H9 (cell line): Measurements from ENCODE around the gene ELP1. TPM values are rescaled to one million over a fixed set of nuclear protein-coding genes. Genes with fewer than 3 reads are reported as not detected.

ENCODE experiments used
- DNase-seq: peaks from one replicate; pipeline ENCODE4 v3.0.0-alpha.2; 2017
- H2AFZ ChIP-seq: one replicate; pipeline ENCODE4 v1.6.1; 2013; ENCODE audit warnings: mild to moderate bottlenecking, low read length, control low read depth, moderate library complexity
- H2AK5ac ChIP-seq: 2 replicates; pipeline ENCODE4 v1.6.1; 2013; ENCODE audit warnings: low read length, control low read depth, mixed read lengths; ENCODE audit not compliant: insufficient read length
- H2BK120ac ChIP-seq: one replicate; pipeline ENCODE4 v1.6.1; 2013; ENCODE audit warnings: low read depth, mild to moderate bottlenecking, low read length, control low read depth, inconsistent platforms; ENCODE audit not compliant: poor library complexity, severe bottlenecking
- H2BK12ac ChIP-seq: 2 replicates; pipeline ENCODE4 v1.6.1; 2013; ENCODE audit warnings: low read length, control low read depth, mixed read lengths, low read depth; ENCODE audit not compliant: insufficient read length
- H2BK15ac ChIP-seq: 2 replicates; pipeline ENCODE4 v1.6.1; 2013; ENCODE audit warnings: low read depth, low read length, control low read depth
- H2BK20ac ChIP-seq: one replicate; pipeline ENCODE4 v1.6.1; 2013; ENCODE audit warnings: low read depth, mild to moderate bottlenecking, low read length, control low read depth, inconsistent platforms; ENCODE audit not compliant: poor library complexity, severe bottlenecking
- H2BK5ac ChIP-seq: 2 replicates; pipeline ENCODE4 v1.6.1; 2013; ENCODE audit warnings: low read length, control low read depth, mixed read lengths; ENCODE audit not compliant: insufficient read length
- H3K14ac ChIP-seq: 2 replicates; pipeline ENCODE4 v1.6.1; 2013; ENCODE audit warnings: low read length, control low read depth; ENCODE audit not compliant: insufficient read depth
- H3K18ac ChIP-seq: 2 replicates; pipeline ENCODE4 v1.6.1; 2013; ENCODE audit warnings: low read depth, mild to moderate bottlenecking, mixed read lengths, low read length, control low read depth; ENCODE audit not compliant: insufficient read length
- H3K23ac ChIP-seq: 2 replicates; pipeline ENCODE4 v1.6.1; 2013; ENCODE audit warnings: low read length, control low read depth, mixed read lengths, low read depth; ENCODE audit not compliant: insufficient read length
- H3K23me2 ChIP-seq: 2 replicates; pipeline ENCODE4 v1.6.1; 2013; ENCODE audit warnings: low read depth, mild to moderate bottlenecking, mixed read lengths, low read length, control low read depth; ENCODE audit not compliant: insufficient read length, poor library complexity, severe bottlenecking
- H3K27ac ChIP-seq: 2 replicates; pipeline ENCODE4 v1.5.1; 2013; ENCODE audit warnings: low read length, control low read depth, mixed read lengths, low read depth; ENCODE audit not compliant: insufficient read length
- H3K27me3 ChIP-seq: 2 replicates; pipeline ENCODE4 v1.6.1; 2013; ENCODE audit warnings: low read length, control low read depth, inconsistent platforms; ENCODE audit not compliant: insufficient read depth
- H3K4ac ChIP-seq: 2 replicates; pipeline ENCODE4 v1.6.1; 2013; ENCODE audit warnings: low read depth, mild to moderate bottlenecking, control low read depth, inconsistent platforms, low read length, moderate library complexity
- H3K4me1 ChIP-seq: 2 replicates; pipeline ENCODE4 v1.6.1; 2013; ENCODE audit warnings: low read length, control low read depth, inconsistent platforms; ENCODE audit not compliant: insufficient read depth
- H3K4me2 ChIP-seq: 2 replicates; pipeline ENCODE4 v1.6.1; 2013; ENCODE audit warnings: low read length, control low read depth, mixed read lengths; ENCODE audit not compliant: insufficient read length, insufficient read depth
- H3K56ac ChIP-seq: 2 replicates; pipeline ENCODE4 v1.6.1; 2013; ENCODE audit warnings: low read depth, mild to moderate bottlenecking, mixed read lengths, low read length, control low read depth; ENCODE audit not compliant: insufficient read length
- H3K79me1 ChIP-seq: 2 replicates; pipeline ENCODE4 v1.6.1; 2013; ENCODE audit warnings: low read depth, mild to moderate bottlenecking, moderate library complexity, low read length, control low read depth, inconsistent platforms; ENCODE audit not compliant: insufficient read depth, poor library complexity, severe bottlenecking
- H3K79me2 ChIP-seq: 2 replicates; pipeline ENCODE4 v1.6.1; 2013; ENCODE audit warnings: low read length, control low read depth, inconsistent platforms; ENCODE audit not compliant: insufficient read depth
- H3K9ac ChIP-seq: 2 replicates; pipeline ENCODE4 v1.6.1; 2013; ENCODE audit warnings: low read length, control low read depth, mixed read lengths; ENCODE audit not compliant: insufficient read length; ENCODE audit errors: extremely low read depth
- H3K9me3 ChIP-seq: one replicate; pipeline ENCODE4 v1.6.1; 2013; ENCODE audit warnings: low read depth, low read length, inconsistent platforms; ENCODE audit not compliant: control insufficient read depth
- H3T11ph ChIP-seq: one replicate; pipeline ENCODE4 v1.6.1; 2013; ENCODE audit warnings: mild to moderate bottlenecking, low read length, control low read depth, inconsistent platforms
- H4K20me1 ChIP-seq: one replicate; pipeline ENCODE4 v1.6.1; 2013; ENCODE audit not compliant: control insufficient read depth, insufficient read length, insufficient read depth
- H4K5ac ChIP-seq: 2 replicates; pipeline ENCODE4 v1.6.1; 2013; ENCODE audit warnings: low read depth, mild to moderate bottlenecking, mixed read lengths, low read length, control low read depth; ENCODE audit not compliant: insufficient read length
- H4K8ac ChIP-seq: replicated peaks from 2 replicates; pipeline ENCODE4 v1.6.1; 2013; ENCODE audit warnings: low read length, control low read depth, mixed read lengths, low read depth; ENCODE audit not compliant: insufficient read length
- H4K91ac ChIP-seq: 2 replicates; pipeline ENCODE4 v1.6.1; 2013; ENCODE audit warnings: low read depth, mild to moderate bottlenecking, moderate library complexity, mixed read lengths, low read length, control low read depth; ENCODE audit not compliant: insufficient read length
- H3K27ac Mint-ChIP-seq, 3 experiments: 2 replicates in 2 of 3; 3 replicates in 1 of 3; pipeline ENCODE4 v1.8.0; 2020 to 2021; ENCODE audit warnings: mixed read lengths in 3 of 3, mild to moderate bottlenecking in 1 of 3, moderate library complexity in 1 of 3
- H3K27me3 Mint-ChIP-seq: 2 replicates; pipeline ENCODE4 v1.8.0; 2021; ENCODE audit warnings: low read depth, mild to moderate bottlenecking, moderate library complexity, mixed read lengths
- H3K36me3 Mint-ChIP-seq, 3 experiments: 2 replicates in 2 of 3; 3 replicates in 1 of 3; pipeline ENCODE4 v1.8.0; 2020 to 2021; ENCODE audit warnings: low read depth in 3 of 3, mixed read lengths in 3 of 3; ENCODE audit not compliant: insufficient read depth in 1 of 3
- H3K4me1 Mint-ChIP-seq, 2 experiments: 2 replicates each; pipeline ENCODE4 v1.8.0; 2020; ENCODE audit warnings: mixed read lengths in 2 of 2
- H3K4me3 Mint-ChIP-seq, 2 experiments: 2 replicates in 1 of 2; 3 replicates in 1 of 2; pipeline ENCODE4 v1.8.0; 2020 to 2021; ENCODE audit warnings: mild to moderate bottlenecking in 2 of 2, mixed read lengths in 2 of 2, moderate library complexity in 1 of 2
- H3K9me3 Mint-ChIP-seq, 2 experiments: 2 replicates in 1 of 2; 3 replicates in 1 of 2; pipeline ENCODE4 v1.8.0; 2020; ENCODE audit warnings: mild to moderate bottlenecking in 2 of 2, mixed read lengths in 2 of 2, moderate library complexity in 1 of 2
- WGBS: extraction: QIAGEN DNeasy Blood & Tissue Kit; methylation state at CpG from one replicate; pipeline ENCODE4 v1.1.7; 2013; ENCODE audit warnings: missing lambda C conversion rate, low lambda C conversion rate, mixed read lengths; ENCODE audit not compliant: insufficient read length; ENCODE audit errors: extremely low coverage; 5-methylcytosine and 5-hydroxymethylcytosine counted together
- total RNA-seq: library from RNA; stranded (reverse); gene quantifications from 2 replicates; pipeline ENCODE4 v1.2.1, GENCODE V29; 2021
- TF ChIP-seq, protein P1 (sequence below): fragments of 200-600 bp; sonication (generic); conservative IDR thresholded peaks from 3 replicates; pipeline ENCODE4 v1.8.0; 2021; ENCODE audit warnings: antibody characterized with exemption, mild to moderate bottlenecking

ELP1 gene
- total RNA-seq, 1 experiment from 2014 or later: 38.7 TPM

DNA sequence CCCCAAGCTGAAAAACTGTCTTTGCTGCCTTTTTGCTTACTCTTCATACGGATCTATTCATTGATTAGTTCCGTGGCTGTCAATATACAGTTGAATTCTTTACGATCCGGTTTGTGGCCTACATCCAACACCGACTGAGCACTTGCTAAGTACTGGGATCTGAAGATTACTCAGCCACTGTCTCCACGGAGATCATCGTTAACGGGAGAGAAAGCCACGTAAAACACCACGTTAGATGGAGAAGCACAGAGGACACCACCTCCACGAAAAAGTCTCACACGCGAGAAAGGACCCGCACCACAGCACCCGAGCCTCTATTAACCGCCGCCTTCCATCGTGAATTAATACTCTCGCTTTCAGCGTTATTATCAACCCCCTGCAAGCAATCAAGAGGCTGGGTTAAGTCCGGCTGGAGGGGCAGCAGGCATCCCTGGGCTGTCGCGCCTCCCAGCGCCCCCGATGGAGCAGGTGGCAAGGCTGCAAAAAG lies 650 bp downstream of the ELP1 start:
- Histone ChIP-seq H2BK5ac (no peak overlapping the region), H3T11ph (no peak overlapping the region), H4K20me1 (no peaks in the 10 kb centered on the region), H3K4me2 (peak overlapping the region; percentile 83), H3K9me3 (no peaks in the 10 kb centered on the region), H2AK5ac (no peak overlapping the region), H3K23me2 (peaks cover 10% of the 10 kb centered on the region), H2BK12ac (no peak overlapping the region), H2BK20ac (no peak overlapping the region), H3K23ac (no peak overlapping the region), H3K79me2 (peaks cover 11% of the 10 kb centered on the region), H4K8ac (no peak overlapping the region), H3K14ac (no peak overlapping the region), H3K79me1 (no peaks in the 10 kb centered on the region), H2BK15ac (no peak overlapping the region), H2BK120ac (no peak overlapping the region), H4K5ac (no peak overlapping the region), H3K27ac (no peak overlapping the region), H3K27me3 (no peaks in the 10 kb centered on the region), H3K18ac (no peak overlapping the region), H3K9ac (peak overlapping the region; percentile 84), H3K4ac (no peak overlapping the region), H4K91ac (no peak overlapping the region), H2AFZ (no peak overlapping the region), H3K56ac (no peak overlapping the region), H3K4me1 (peaks cover 6% of the 10 kb centered on the region)
- WGBS: no CpG with 5 or more reads among the region's 25 CpGs
- Mint-ChIP-seq H3K4me1 (peaks cover 12 to 15% of the 10 kb centered on the region in 2 experiments), H3K9me3 (no peaks in the 10 kb centered on the region), H3K27me3 (no peaks in the 10 kb centered on the region), H3K4me3 (peak overlapping the region; percentile 95 to 99), H3K27ac (peak overlapping the region; percentile 98 to 99 (median 98)), H3K36me3 (peaks cover 2 to 20% (median 10%) of the 10 kb centered on the region in 3 experiments; a peak in 5 of 7 replicates)
- TF ChIP-seq, protein P1, sequence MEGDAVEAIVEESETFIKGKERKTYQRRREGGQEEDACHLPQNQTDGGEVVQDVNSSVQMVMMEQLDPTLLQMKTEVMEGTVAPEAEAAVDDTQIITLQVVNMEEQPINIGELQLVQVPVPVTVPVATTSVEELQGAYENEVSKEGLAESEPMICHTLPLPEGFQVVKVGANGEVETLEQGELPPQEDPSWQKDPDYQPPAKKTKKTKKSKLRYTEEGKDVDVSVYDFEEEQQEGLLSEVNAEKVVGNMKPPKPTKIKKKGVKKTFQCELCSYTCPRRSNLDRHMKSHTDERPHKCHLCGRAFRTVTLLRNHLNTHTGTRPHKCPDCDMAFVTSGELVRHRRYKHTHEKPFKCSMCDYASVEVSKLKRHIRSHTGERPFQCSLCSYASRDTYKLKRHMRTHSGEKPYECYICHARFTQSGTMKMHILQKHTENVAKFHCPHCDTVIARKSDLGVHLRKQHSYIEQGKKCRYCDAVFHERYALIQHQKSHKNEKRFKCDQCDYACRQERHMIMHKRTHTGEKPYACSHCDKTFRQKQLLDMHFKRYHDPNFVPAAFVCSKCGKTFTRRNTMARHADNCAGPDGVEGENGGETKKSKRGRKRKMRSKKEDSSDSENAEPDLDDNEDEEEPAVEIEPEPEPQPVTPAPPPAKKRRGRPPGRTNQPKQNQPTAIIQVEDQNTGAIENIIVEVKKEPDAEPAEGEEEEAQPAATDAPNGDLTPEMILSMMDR: no peak
- no peak for DNase-seq
